Activated T-helper 2 cell treated with anti-CD3 and anti-CD28 coated beads, Interferon-gamma antibody, Interleukin-2, Interleukin-4, amounts not matched to agents 10 μg/mL and 5 μg/mL and 100 μg/mL, durations not matched to agents 14 hours and 24 hours and 36 hours (primary cell): ENCODE measurements around the gene CD84. TPM values are rescaled to one million over a fixed set of nuclear protein-coding genes. Genes with fewer than 3 reads are reported as not detected.

Experiments used
- DNase-seq: peaks from one replicate; pipeline ENCODE4 v3.0.0; 2021; ENCODE audit warnings: low spot score
- H3K27ac Mint-ChIP-seq: one replicate; pipeline ENCODE4 v1.8.0; 2021; ENCODE audit warnings: mixed read lengths
- H3K27me3 Mint-ChIP-seq: one replicate; pipeline ENCODE4 v1.8.0; 2021; ENCODE audit warnings: low read depth, mixed read lengths
- H3K36me3 Mint-ChIP-seq: one replicate; pipeline ENCODE4 v1.8.0; 2021; ENCODE audit warnings: low read depth, mixed read lengths
- H3K4me1 Mint-ChIP-seq: one replicate; pipeline ENCODE4 v1.8.0; 2021; ENCODE audit warnings: low read depth, mixed read lengths
- H3K4me3 Mint-ChIP-seq: one replicate; pipeline ENCODE4 v1.8.0; 2021; ENCODE audit warnings: low read depth, mild to moderate bottlenecking, moderate library complexity, mixed read lengths
- H3K9me3 Mint-ChIP-seq: one replicate; pipeline ENCODE4 v1.8.0; 2021; ENCODE audit warnings: mixed read lengths
- intact Hi-C: fragments of 100-400 bp; cut with micrococcal nuclease; formaldehyde crosslinking; loops from one replicate; pipeline ENCODE4 v1.15.1; 2023
- total RNA-seq: library from RNA; stranded (reverse); gene quantifications from 2 replicates; pipeline ENCODE4 v1.2.3, GENCODE V29; 2022

Gene CD84
- total RNA-seq, 1 donor from 2014 or later = 14.1 TPM

DNA sequence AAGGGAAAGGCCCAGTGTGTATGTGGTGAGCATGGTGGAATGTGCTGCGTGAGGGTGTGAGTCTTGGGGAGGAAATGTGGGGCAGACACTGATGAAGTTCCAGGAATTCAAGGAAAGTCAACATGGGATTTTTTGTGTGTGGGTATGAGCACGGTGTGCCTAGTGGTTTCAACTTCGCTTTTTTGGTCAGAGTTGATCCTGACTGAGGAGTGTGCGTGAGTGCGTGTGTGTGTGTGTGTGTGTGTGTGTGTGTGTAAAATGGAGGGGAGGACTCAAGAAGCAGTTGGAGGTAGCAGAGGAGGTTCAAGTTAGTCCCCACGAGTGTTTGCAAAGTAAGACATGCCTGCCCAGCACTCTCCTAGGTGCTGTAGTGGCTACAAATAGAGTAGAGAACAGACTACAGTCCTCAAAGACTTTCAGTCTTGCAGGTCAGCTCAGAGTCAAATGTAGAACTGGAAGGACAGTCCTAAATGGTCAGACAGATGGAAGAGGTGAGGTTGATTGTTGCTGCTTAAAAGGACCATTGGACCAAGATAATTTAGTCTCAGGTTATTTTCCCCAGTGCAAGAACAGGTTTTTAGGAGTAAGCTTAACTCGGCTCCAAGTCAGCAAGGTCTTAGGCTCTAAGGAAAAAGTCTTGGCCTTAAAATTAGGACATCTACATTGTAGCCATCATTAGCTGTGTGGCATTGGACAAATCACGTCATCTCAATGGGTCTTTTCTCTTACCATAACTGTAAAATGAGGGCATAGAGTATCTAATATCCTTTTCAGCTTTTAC, 42.5 kb upstream of the CD84 start:
- H3K27ac Mint-ChIP-seq = peak overlapping the region; percentile 100
- DNase-seq = no peak
- H3K36me3 Mint-ChIP-seq = peaks cover 87% of the 10 kb centered on the region
- peaks cover 7% of the 10 kb centered on the region for H3K9me3 Mint-ChIP-seq
- intact Hi-C loops = loop anchor here (2.0 to 10.0 kb wide), 4 partner anchors 15 to 697 kb away; partner anchors contain the start of genes NIT1, PFDN2 and TAGLN2
- peak overlapping the region; percentile 23 for H3K4me3 Mint-ChIP-seq
- H3K27me3 Mint-ChIP-seq = no peaks in the 10 kb centered on the region
- peaks cover 79% of the 10 kb centered on the region for H3K4me1 Mint-ChIP-seq

DNA sequence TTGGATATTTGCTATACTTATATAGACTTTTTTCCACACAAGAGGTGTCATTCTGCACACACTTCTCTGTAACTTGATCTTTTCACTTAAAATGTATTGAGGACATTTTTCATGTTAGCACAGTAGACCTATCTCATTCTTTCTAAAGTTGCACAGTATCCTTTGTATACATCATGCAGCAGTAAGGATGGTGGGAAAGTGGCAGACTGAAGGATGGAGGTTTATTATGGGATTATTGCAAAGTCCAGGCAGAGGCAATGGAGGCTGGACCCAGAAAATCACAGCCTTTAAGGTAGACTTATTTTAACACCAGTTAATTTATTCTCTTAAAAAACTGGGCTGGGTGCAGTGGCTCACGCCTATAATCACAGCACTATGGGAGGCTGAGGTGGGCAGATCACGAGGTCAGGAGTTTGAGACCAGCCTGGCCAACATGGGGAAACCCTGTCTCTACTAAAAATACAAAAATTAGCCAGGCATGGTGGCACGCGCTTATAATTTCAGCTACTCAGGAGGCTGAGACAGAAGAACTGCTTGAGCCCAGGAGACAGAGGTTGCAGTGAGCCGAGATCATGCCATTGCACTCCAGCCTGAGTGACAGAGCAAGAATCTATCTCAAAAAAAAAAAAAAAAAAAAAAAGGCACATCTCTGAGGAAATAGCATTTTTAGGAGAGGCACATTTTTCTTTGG, 41.8 kb upstream of the CD84 start:
- H3K9me3 Mint-ChIP-seq = peaks cover 7% of the 10 kb centered on the region
- peak overlapping the region; percentile 100 for H3K27ac Mint-ChIP-seq
- H3K36me3 Mint-ChIP-seq = peaks cover 89% of the 10 kb centered on the region
- H3K27me3 Mint-ChIP-seq = no peaks in the 10 kb centered on the region
- DNase-seq = no peak
- peak overlapping the region; percentile 23 for H3K4me3 Mint-ChIP-seq
- H3K4me1 Mint-ChIP-seq = peaks cover 73% of the 10 kb centered on the region
- intact Hi-C loops = loop anchor here (5.0 to 10.0 kb wide), 3 partner anchors 41 to 696 kb away; partner anchors contain the start of genes NIT1, PFDN2 and TAGLN2

DNA sequence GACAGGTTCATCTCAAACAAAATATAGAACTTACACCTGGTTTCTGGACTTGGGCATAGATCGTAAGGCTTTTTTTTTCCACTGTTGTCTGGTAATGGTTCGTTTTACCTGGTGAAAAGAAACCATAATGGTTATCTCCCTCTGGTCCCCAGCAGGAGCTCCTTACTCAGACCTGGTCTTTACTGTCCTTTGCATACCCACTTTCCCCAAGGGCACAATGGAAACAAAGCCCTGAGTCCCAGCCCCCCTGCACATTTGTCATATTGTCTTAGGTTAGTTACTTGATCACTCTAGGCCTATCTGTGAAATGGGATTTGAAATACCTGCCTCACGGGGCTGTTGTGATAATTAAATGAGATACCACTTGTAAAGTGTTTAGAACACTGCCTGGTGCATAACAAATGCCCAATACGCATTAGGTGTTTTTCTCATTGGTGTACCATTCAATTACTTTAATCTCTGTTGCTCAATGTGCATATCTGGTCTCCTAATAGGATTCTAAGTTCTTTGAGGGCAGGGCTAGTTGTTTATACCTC, 40.5 kb upstream of the CD84 start:
- Mint-ChIP-seq H3K27me3 (no peaks in the 10 kb centered on the region), H3K27ac (peak overlapping the region; percentile 66), H3K36me3 (peaks cover 87% of the 10 kb centered on the region), H3K4me3 (no peak overlapping the region), H3K9me3 (peaks cover 7% of the 10 kb centered on the region), H3K4me1 (peaks cover 64% of the 10 kb centered on the region)
- DNase-seq = no peak
- intact Hi-C loops = loop anchor here (5.0 to 10.0 kb wide), 3 partner anchors 42 to 695 kb away; partner anchors contain the start of genes NIT1, PFDN2 and TAGLN2

DNA sequence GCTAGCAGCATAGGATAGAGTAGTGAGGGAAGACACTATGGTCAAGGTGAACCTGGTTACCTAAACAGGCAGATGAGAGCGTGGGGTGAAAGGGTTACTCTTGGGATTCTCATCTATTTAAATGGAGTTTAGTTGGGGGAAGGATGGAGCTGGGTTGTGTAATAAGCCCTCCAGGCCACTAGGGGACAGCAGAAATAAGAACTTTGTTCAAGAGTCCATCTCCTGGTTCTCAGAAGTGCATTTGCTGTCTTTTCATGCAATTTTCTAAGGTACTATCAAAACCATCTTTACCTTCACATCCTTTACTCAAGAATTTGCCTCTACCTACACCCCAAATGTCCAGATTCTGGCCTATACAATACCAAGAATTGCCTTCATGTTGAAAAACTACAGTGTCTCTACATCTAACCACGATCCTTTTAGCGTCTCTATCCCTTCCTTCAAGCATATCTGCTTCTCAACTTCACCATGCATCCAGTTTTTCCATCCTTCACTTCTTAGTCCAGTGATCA, 39.5 kb upstream of the CD84 start:
- DNase-seq = no peak
- Mint-ChIP-seq H3K4me1 (peaks cover 54% of the 10 kb centered on the region), H3K36me3 (peaks cover 85% of the 10 kb centered on the region), H3K27ac (peak overlapping the region; percentile 66), H3K9me3 (peaks cover 7% of the 10 kb centered on the region), H3K4me3 (no peak overlapping the region), H3K27me3 (no peaks in the 10 kb centered on the region)
- intact Hi-C loops = no loop called here

DNA sequence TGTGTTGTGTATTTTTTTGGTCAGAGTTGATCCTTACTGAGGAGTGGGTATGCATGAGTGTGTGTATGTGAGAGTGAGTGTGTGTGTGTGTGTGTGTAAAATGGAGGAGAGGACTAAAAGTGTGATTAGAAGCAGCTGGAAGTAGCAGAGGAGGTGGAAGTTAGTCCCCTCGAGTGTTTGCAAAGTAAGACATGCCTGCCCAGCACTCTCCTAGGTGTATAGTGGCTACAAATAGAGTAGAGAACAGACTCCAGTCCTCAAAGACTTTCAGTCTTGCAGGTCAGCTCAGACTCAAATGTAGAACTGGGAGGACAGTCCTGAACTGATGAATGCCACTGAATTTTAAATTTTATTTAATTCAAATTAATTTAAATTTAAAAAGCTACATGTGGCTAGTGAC, 39.0 kb upstream of the CD84 start:
- DNase-seq = no peak

DNA sequence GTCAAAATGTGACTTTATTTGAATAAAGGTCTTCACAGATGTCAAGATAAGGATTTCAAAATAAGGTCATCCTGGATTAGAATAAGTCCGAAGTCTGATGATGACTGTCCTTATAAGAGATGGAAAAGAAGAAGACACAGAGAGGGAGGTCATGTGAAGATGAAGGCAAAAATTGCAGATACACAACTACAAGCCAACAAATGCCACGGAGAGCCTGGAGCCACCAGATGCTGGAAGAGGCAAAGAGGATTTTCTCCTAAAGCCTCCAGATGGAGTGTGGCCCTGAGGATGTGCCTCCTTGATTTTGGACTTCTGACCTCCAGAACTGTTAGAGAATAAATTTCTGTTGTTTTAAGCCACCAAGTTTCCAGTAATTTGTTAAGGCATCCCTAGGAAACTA, 36.4 kb upstream of the CD84 start:
- Mint-ChIP-seq H3K4me1 (peaks cover 41% of the 10 kb centered on the region), H3K27ac (no peak overlapping the region), H3K9me3 (peaks cover 7% of the 10 kb centered on the region), H3K27me3 (no peaks in the 10 kb centered on the region), H3K36me3 (peaks cover 87% of the 10 kb centered on the region), H3K4me3 (no peak overlapping the region)
- DNase-seq = no peak
- intact Hi-C loops = no loop called here

More for the DNA sequence above, 39.0 kb upstream of the CD84 start:
- Mint-ChIP-seq H3K4me1 (peaks cover 50% of the 10 kb centered on the region), H3K27me3 (no peaks in the 10 kb centered on the region), H3K36me3 (peaks cover 86% of the 10 kb centered on the region), H3K4me3 (no peak overlapping the region), H3K9me3 (peaks cover 7% of the 10 kb centered on the region), H3K27ac (peak overlapping the region; percentile 5)
- intact Hi-C loops = no loop called here

DNA sequence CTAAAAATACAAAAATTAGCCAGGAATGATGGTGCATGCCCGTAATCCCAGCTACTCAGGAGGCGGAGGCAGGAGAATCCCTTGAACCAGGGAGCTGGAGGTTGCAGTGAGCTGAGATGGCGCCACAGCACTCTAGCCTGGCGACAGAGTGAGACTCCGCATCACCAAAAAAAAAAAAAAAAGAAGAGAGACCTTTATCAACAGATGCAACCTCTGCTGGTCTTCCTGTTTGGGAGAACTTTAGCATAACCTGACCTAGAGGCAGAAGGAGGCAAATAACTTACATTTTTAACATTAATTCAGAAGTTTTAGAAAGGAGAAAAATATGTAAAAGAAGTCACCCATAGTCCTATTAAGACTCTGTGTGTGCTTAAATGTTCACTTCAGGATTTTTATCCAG, 35.1 kb upstream of the CD84 start:
- Mint-ChIP-seq H3K4me1 (peaks cover 42% of the 10 kb centered on the region), H3K27me3 (no peaks in the 10 kb centered on the region), H3K36me3 (peaks cover 87% of the 10 kb centered on the region), H3K27ac (no peak overlapping the region), H3K9me3 (peaks cover 7% of the 10 kb centered on the region), H3K4me3 (no peak overlapping the region)
- no peak for DNase-seq
- intact Hi-C loops = no loop called here

DNA sequence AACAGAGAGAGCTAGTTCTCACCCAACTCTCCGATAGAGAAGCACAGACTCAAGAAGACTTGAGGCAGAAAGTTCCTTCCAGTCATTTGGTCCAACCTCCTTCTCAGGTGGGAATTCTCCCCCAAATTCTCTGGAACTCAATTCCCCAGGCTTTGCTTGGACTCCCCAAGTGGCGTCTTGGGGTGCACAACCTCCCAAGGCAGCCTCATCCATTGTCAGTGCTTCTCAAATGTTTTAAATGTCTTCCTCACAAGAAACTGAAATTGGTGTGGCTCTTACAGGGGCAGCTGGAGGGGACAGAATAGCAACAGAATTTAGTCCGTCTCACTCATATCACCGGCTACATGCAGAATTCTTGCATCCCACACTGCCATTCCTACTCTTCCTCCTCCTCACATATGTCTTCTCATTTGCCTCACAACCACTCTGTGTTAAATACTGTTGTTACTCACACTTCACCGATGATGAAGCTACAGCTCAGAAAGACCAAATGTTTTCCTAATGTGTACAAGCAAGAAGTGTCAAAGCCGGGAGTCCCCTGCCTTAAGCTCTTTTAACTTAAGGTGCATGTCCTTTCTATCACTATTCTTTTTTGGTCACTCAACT, 33.4 kb upstream of the CD84 start:
- Mint-ChIP-seq H3K4me1 (peaks cover 42% of the 10 kb centered on the region), H3K27ac (peak overlapping the region; percentile 21), H3K9me3 (no peaks in the 10 kb centered on the region), H3K36me3 (peaks cover 88% of the 10 kb centered on the region), H3K27me3 (no peaks in the 10 kb centered on the region), H3K4me3 (no peak overlapping the region)
- intact Hi-C loops = no loop called here
- no peak for DNase-seq

DNA sequence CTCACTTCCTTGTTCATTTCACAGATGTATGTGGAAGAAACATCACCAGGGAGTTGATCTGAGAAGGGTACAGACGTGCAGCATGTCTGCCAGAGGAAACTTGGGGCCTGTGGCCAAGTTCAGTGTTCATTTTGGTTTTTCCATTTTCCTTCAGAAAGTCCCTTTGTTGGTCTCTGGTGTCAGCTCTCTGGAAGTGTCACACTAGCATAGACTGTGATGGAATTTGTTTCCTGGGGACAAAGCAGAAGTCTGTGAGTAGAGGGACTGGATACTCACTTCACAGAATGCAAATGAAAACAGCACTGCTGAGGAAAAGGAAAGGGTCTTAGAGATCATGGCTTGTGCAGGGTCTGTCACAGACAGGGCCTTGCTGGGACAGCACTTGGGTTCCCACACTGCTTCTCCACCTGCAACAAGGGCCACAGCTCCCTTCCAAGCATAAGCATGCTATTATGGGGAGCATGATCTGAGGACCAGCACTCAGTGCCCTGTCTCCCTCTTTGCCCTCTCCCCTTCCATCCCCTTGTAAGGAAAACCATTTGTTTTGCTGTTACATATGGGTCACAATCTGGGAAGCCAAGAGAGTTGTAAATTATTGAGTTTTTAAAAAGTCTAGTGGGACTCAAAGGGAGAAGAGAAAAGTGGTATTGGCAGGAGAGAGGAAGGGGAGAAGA, 31.4 kb upstream of the CD84 start:
- H3K9me3 Mint-ChIP-seq = no peaks in the 10 kb centered on the region
- H3K27ac Mint-ChIP-seq = peak overlapping the region; percentile 54
- peaks cover 57% of the 10 kb centered on the region for H3K4me1 Mint-ChIP-seq
- no peaks in the 10 kb centered on the region for H3K27me3 Mint-ChIP-seq
- intact Hi-C loops = no loop called here
- no peak overlapping the region for H3K4me3 Mint-ChIP-seq
- DNase-seq = no peak
- H3K36me3 Mint-ChIP-seq = peaks cover 87% of the 10 kb centered on the region

DNA sequence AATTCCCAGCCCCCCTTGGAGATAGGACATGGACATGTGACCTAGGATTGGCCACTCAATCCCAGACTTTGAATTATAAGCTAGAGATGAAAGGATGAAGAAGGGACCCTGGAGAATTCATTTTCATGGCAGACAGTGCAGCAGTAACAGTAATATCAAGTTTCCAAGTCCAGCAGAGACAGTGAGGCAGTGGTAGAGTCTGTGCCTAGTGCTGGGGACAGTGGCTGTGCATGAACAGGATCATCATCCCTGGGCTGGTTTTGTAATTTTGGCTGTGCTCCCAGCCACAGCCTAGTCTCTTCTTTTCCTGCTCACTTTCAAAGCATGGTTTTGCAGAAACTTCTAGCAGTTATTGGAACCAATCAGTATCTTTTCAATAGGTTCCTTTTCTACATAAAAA, 29.6 kb upstream of the CD84 start:
- Mint-ChIP-seq H3K4me3 (no peak overlapping the region), H3K36me3 (peaks cover 92% of the 10 kb centered on the region), H3K27ac (peak overlapping the region; percentile 56), H3K27me3 (no peaks in the 10 kb centered on the region), H3K4me1 (peaks cover 58% of the 10 kb centered on the region), H3K9me3 (peaks cover 16% of the 10 kb centered on the region)
- intact Hi-C loops = loop anchor here (5.0 kb wide), 2 partner anchors 42 to 267 kb away; partner anchors contain the start of genes COPA and NCSTN
- DNase-seq = no peak

DNA sequence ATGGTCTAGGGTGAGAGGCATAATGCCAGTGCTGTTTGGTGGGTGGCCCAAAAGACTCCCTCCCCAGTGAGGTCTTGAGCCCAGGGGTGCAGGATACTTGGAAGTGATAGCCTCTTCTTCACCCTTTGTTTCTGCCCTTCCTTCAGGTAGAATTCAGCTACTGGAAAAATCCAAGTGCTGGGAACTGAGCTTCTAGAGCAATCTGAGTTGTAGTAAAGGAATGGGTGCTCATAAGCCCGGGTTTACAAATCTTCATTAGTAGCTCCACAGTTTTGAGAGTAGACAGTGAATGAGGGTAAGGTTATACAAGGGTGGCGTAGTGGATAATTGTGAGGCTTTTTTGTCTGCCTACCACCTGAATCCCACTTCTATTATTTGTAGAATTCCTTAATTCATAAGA, 29.2 kb upstream of the CD84 start:
- intact Hi-C loops = loop anchor here (5.0 kb wide), 2 partner anchors 41 to 266 kb away; partner anchors contain the start of genes COPA and NCSTN
- peak overlapping the region; percentile 56 for H3K27ac Mint-ChIP-seq
- no peak overlapping the region for H3K4me3 Mint-ChIP-seq
- peaks cover 92% of the 10 kb centered on the region for H3K36me3 Mint-ChIP-seq
- no peak for DNase-seq
- peaks cover 58% of the 10 kb centered on the region for H3K4me1 Mint-ChIP-seq
- no peaks in the 10 kb centered on the region for H3K27me3 Mint-ChIP-seq
- peaks cover 20% of the 10 kb centered on the region for H3K9me3 Mint-ChIP-seq

DNA sequence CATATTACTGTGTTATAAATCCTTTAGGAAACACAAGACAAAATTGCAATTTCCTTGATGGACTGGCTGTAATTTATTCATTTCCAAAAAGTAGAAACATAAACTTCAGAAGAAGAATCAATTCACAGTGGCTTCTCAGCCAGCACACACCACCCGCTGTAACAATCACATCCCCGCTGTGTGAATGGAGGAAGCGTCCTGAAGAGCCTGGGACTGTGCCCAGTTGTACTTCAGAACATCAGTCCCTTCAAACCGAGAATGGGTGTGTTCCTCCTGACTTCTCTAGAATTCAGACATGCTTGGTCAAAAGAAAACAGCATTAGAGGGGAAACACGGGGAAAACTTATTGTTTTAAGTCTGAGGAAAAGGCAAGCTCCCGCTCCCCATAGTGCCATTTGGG, 28.8 kb upstream of the CD84 start:
- Mint-ChIP-seq H3K36me3 (peaks cover 92% of the 10 kb centered on the region), H3K27ac (peak overlapping the region; percentile 60), H3K9me3 (peaks cover 25% of the 10 kb centered on the region), H3K27me3 (no peaks in the 10 kb centered on the region), H3K4me3 (no peak overlapping the region), H3K4me1 (peaks cover 56% of the 10 kb centered on the region)
- intact Hi-C loops = loop anchor here (5.0 kb wide), 2 partner anchors 41 to 266 kb away; partner anchors contain the start of genes COPA and NCSTN
- no peak for DNase-seq
